GM12878 (cell line): ENCODE measurements around the gene HIVEP3. TPM values are rescaled to one million over a fixed set of nuclear protein-coding genes. Genes with fewer than 3 reads are reported as not detected.

ENCODE experiments used
- ATAC-seq: fragments of 200-7000 bp; cut with Tn5 transposase; 3 replicates; pipeline ENCODE4 v1.9.1; 2020; ENCODE audit warnings: mild to moderate bottlenecking, moderate library complexity
- BruUV-seq: library from RNA; stranded (reverse); fragments of 400-500 nt; replicated peaks from 2 replicates; lab custom pipeline; 2021; lab: Mats Ljungman, UMichigan
- CTCF ChIA-PET: fragments of 300-600 bp; sonication (Branson Sonifier 250); formaldehyde crosslinking; extraction: SDS; loops from one replicate; lab custom pipeline; 2021; ENCODE audit warnings: inconsistent platforms; lab: Yijun Ruan, JAX
- POLR2A ChIA-PET: fragments of 350-600 bp; formaldehyde crosslinking; extraction: SDS; loops from one replicate; lab custom pipeline; 2021; ENCODE audit warnings: inconsistent platforms; lab: Charles Lee
- RAD21 ChIA-PET: fragments of 300-600 bp; sonication (Branson Sonifier 250); formaldehyde crosslinking; loops from one replicate; lab custom pipeline; 2023; ENCODE audit warnings: antibody characterized with exemption; ENCODE audit not compliant: unreplicated experiment; lab: Charles Lee
- SMC1A ChIA-PET: fragments of 300-600 bp; sonication (Branson Sonifier 250); formaldehyde crosslinking; loops from one replicate; lab custom pipeline; 2023; ENCODE audit not compliant: unreplicated experiment, uncharacterized antibody; lab: Charles Lee
- DNase-seq: peaks from one replicate; pipeline ENCODE4 v3.0.0-alpha.2; 2011; ENCODE audit warnings: low read depth, low spot score
- FAIRE-seq: peaks from 3 replicates; lab custom pipeline; 2011; peaks lifted over from hg19 to GRCh38; lab: Jason Lieb, UNC
- H2AFZ ChIP-seq: 2 replicates; pipeline ENCODE4 v1.6.0; 2011; ENCODE audit warnings: low read depth, low read length, control low read depth; ENCODE audit not compliant: control insufficient read depth
- H3K27ac ChIP-seq: 2 replicates; pipeline ENCODE4 v1.5.1; 2011; ENCODE audit warnings: control low read depth; ENCODE audit not compliant: control insufficient read depth, insufficient read depth
- H3K27me3 ChIP-seq, 2 experiments: replicated peaks in 1 of 2; 2 replicates each; pipeline versions ENCODE4 v1.6.0 to v1.6.1; 2011; ENCODE audit warnings: low read length in 1 of 2; ENCODE audit not compliant: control insufficient read depth in 2 of 2, insufficient read depth in 2 of 2
- H3K36me3 ChIP-seq, 2 experiments: 2 replicates each; pipeline ENCODE4 v1.5.1; 2011; ENCODE audit warnings: low read length in 1 of 2; ENCODE audit not compliant: control insufficient read depth in 2 of 2, insufficient read depth in 2 of 2
- H3K4me1 ChIP-seq: 2 replicates; pipeline ENCODE4 v1.6.1; 2011; ENCODE audit warnings: mild to moderate bottlenecking, low read length, moderate library complexity, mixed read lengths; ENCODE audit not compliant: control insufficient read depth, insufficient read depth
- H3K4me2 ChIP-seq: 2 replicates; pipeline ENCODE4 v1.6.0; 2011; ENCODE audit warnings: control low read depth; ENCODE audit not compliant: control insufficient read depth, insufficient read depth
- H3K4me3 ChIP-seq: fragments of 200-600 bp; sonication (generic); 2 replicates; pipeline ENCODE4 v1.5.1; 2016
- H3K79me2 ChIP-seq: 2 replicates; pipeline ENCODE4 v1.6.0; 2011; ENCODE audit warnings: low read length; ENCODE audit not compliant: control insufficient read depth, insufficient read depth
- H3K9ac ChIP-seq: 2 replicates; pipeline ENCODE4 v1.8.0; 2011; ENCODE audit warnings: low read length, control low read depth, mixed read lengths; ENCODE audit not compliant: control insufficient read depth, insufficient read depth
- H3K9me3 ChIP-seq: replicated peaks from 3 replicates; pipeline ENCODE4 v1.5.1; 2011; ENCODE audit warnings: mild to moderate bottlenecking, low read length; ENCODE audit not compliant: control insufficient read depth, insufficient read depth
- H4K20me1 ChIP-seq: 2 replicates; pipeline ENCODE4 v1.6.0; 2011; ENCODE audit not compliant: control insufficient read depth, insufficient read depth
- E4F1 ChIP-seq: fragments of 450-650 bp; IDR thresholded peaks from 2 replicates; pipeline ENCODE4 v1.6.1; 2018; ENCODE audit warnings: borderline replicate concordance, mild to moderate bottlenecking; ENCODE audit not compliant: partially characterized antibody
- IRF4 ChIP-seq: IDR thresholded peaks from 2 replicates; pipeline ENCODE4 v1.6.1; 2011; ENCODE audit warnings: low read depth, low read length
- JUND ChIP-seq: IDR thresholded peaks from 2 replicates; pipeline ENCODE4 v1.6.1; 2012; ENCODE audit warnings: low read depth, mild to moderate bottlenecking, low read length, improper control_type of control experiment, moderate library complexity
- NBN ChIP-seq: fragments of 450-650 bp; IDR thresholded peaks from 2 replicates; pipeline ENCODE4 v1.6.1; 2016
- NFYB ChIP-seq: IDR thresholded peaks from 2 replicates; pipeline ENCODE4 v1.6.1; 2011; ENCODE audit warnings: low read depth, mild to moderate bottlenecking, low read length, improper control_type of control experiment, moderate library complexity; ENCODE audit not compliant: insufficient read depth
- RBBP5 ChIP-seq: fragments of 200-600 bp; sonication (generic); conservative IDR thresholded peaks from 2 replicates; pipeline ENCODE4 v1.6.1; 2016
- SIX5 ChIP-seq: IDR thresholded peaks from 2 replicates; pipeline ENCODE4 v1.6.1; 2011; ENCODE audit warnings: mild to moderate bottlenecking, low read depth, low read length, moderate library complexity; ENCODE audit not compliant: severe bottlenecking
- YBX1 ChIP-seq: fragments of 450-650 bp; IDR thresholded peaks from 2 replicates; pipeline ENCODE4 v1.6.1; 2016; ENCODE audit warnings: antibody characterized with exemption
- ZNF622 ChIP-seq: fragments of 450-650 bp; IDR thresholded peaks from 2 replicates; pipeline ENCODE4 v1.6.1; 2017; ENCODE audit warnings: mild to moderate bottlenecking, inconsistent platforms
- WGBS: methylation state at CpG from one replicate; pipeline ENCODE4 v1.1.6; 2016; ENCODE audit warnings: low lambda C conversion rate; ENCODE audit not compliant: insufficient replicate concordance, insufficient coverage; ENCODE audit errors: missing lambda C conversion rate; 5-methylcytosine and 5-hydroxymethylcytosine counted together
- in situ Hi-C: fragments of 300-500 bp; cut with MboI; formaldehyde crosslinking; loops from 9 replicates; pipeline ENCODE4 v1.14.3; 2018; ENCODE audit warnings: mixed read lengths
- intact Hi-C: fragments of 100-400 bp; cut with micrococcal nuclease; formaldehyde crosslinking; loops from one replicate; pipeline ENCODE4 v1.14.2; 2022; ENCODE audit not compliant: unreplicated experiment
- polyA plus RNA-seq, 11 experiments: library from polyadenylated mRNA; depleted of rRNA in 4 of 11; unstranded in 6 of 11; stranded (reverse) in 5 of 11; fragments of >200 nt; fragmentation: Nextera tagmentation in 4 of 11; fragmentation: Illumina TruSeq in 1 of 11; extraction: Ambion mirVana in 4 of 11; extraction: Trizol in 1 of 11; gene quantifications; 1 replicate in 1 of 11; 2 replicates in 10 of 11; pipeline versions ENCODE4 v1.2.1 to v1.2.3, GENCODE V29; 2011 to 2016; ENCODE audit warnings: inconsistent platforms in 2 of 11, missing spikeins in 2 of 11, low read depth in 1 of 11
- total RNA-seq, 4 experiments: library from RNA; depleted of rRNA in 3 of 4; stranded (reverse); fragments of >200 nt in 3 of 4; fragmentation: Illumina TruSeq in 1 of 4; extraction: Trizol in 1 of 4; gene quantifications; 2 replicates each; pipeline versions ENCODE4 v1.2.1 to v1.2.3, GENCODE V29; 2013 to 2021
- TF ChIP-seq, protein P1 (sequence below): fragments of 450-650 bp; IDR thresholded peaks from 2 replicates; pipeline ENCODE4 v1.6.1; 2018; ENCODE audit warnings: mild to moderate bottlenecking, low read depth, moderate library complexity; ENCODE audit not compliant: partially characterized antibody
- TF ChIP-seq, protein P2 (sequence below): fragments of 450-650 bp; IDR thresholded peaks from 2 replicates; pipeline ENCODE4 v1.6.1; 2017; ENCODE audit warnings: low read depth, mild to moderate bottlenecking, moderate library complexity
- TF ChIP-seq, protein P3 (sequence below): fragments of 450-650 bp; IDR thresholded peaks from 2 replicates; pipeline ENCODE4 v1.6.1; 2017; ENCODE audit warnings: antibody characterized with exemption, mild to moderate bottlenecking, moderate library complexity

The HIVEP3 gene
- total and polyA plus RNA-seq, 10 of the 15 experiments (the other 5 are each of a cell fraction or from before 2014, with no cell fraction given), result 1.8 to 13.6 (median 3.8) TPM

DNA sequence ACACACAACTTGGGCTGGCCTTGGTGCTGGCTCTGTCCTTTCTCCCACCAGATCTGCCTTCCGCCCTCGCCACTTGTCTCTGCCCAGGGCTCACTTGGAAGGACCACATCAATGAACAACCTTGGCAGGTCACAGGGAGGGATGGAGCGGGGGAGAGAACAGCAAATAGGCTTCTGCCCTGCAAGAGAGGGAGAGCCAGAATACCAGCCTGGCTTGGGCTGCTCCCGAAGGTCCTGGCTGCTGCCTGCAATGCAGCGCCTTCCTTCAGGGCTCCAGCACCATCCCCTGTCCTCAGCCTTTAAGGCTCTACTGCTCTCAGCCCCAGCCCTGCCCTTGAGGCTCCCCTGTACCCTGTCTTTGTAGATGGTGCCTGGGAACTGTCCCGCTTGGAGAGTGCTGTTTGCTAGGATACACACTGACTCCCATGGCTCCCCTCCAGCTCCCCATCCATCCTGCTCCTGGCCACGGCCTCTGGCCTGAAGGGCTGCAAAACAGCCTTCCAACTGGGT is 43.8 kb downstream of the HIVEP3 start:
- BruUV-seq, result no TSS peak
- no peaks in the 10 kb centered on the region for H3K79me2 ChIP-seq
- peaks cover 3% of the 10 kb centered on the region; the same call in 1 of the 2 replicates for H3K4me1 ChIP-seq
- H3K9me3 ChIP-seq, result no peaks in the 10 kb centered on the region; the same call in 2 of the 3 replicates
- ChIA-PET CTCF (interaction anchor here (1.3 to 2.0 kb wide), 3 partner anchors 9 to 299 kb away, joined by 3 to 4 read pairs (median 4); no protein-coding TSS in a partner anchor), SMC1A (interaction anchor here (1.1 kb wide), 1 partner anchor 17 kb away, joined by 5 read pairs; no protein-coding TSS in a partner anchor), POLR2A (no interaction called here), RAD21 (interaction anchor here (1.5 kb wide), 1 partner anchor 18 kb away, joined by 5 read pairs; no protein-coding TSS in a partner anchor)
- H3K27me3 ChIP-seq, result no peaks in the 10 kb centered on the region
- H3K9ac ChIP-seq, result no peak overlapping the region
- FAIRE-seq, result no peak
- peak; percentile 16; the same call in 2 of the 3 replicates for ATAC-seq
- H2AFZ ChIP-seq, result no peak overlapping the region
- H3K27ac ChIP-seq, result no peak overlapping the region
- H3K4me2 ChIP-seq, result no peak overlapping the region
- H3K4me3 ChIP-seq, result no peak overlapping the region
- intact Hi-C loops, result no loop called here
- in situ Hi-C loops, result no loop called here
- H4K20me1 ChIP-seq, result no peaks in the 10 kb centered on the region
- no peak for DNase-seq
- 61% methylated on average over 7 of the region's 7 CpGs for WGBS
- no peaks in the 10 kb centered on the region; a peak in 1 of 4 replicates for H3K36me3 ChIP-seq
- TF ChIP-seq ZNF622 (no peak), E4F1 (no peak), YBX1 (no peak), JUND (no peak), NBN (no peak), RBBP5 (no peak), NFYB (no peak), SIX5 (no peak), IRF4 (no peak)
- TF ChIP-seq, protein P1, sequence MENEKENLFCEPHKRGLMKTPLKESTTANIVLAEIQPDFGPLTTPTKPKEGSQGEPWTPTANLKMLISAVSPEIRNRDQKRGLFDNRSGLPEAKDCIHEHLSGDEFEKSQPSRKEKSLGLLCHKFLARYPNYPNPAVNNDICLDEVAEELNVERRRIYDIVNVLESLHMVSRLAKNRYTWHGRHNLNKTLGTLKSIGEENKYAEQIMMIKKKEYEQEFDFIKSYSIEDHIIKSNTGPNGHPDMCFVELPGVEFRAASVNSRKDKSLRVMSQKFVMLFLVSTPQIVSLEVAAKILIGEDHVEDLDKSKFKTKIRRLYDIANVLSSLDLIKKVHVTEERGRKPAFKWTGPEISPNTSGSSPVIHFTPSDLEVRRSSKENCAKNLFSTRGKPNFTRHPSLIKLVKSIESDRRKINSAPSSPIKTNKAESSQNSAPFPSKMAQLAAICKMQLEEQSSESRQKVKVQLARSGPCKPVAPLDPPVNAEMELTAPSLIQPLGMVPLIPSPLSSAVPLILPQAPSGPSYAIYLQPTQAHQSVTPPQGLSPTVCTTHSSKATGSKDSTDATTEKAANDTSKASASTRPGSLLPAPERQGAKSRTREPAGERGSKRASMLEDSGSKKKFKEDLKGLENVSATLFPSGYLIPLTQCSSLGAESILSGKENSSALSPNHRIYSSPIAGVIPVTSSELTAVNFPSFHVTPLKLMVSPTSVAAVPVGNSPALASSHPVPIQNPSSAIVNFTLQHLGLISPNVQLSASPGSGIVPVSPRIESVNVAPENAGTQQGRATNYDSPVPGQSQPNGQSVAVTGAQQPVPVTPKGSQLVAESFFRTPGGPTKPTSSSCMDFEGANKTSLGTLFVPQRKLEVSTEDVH, result no peak
- TF ChIP-seq, protein P2, sequence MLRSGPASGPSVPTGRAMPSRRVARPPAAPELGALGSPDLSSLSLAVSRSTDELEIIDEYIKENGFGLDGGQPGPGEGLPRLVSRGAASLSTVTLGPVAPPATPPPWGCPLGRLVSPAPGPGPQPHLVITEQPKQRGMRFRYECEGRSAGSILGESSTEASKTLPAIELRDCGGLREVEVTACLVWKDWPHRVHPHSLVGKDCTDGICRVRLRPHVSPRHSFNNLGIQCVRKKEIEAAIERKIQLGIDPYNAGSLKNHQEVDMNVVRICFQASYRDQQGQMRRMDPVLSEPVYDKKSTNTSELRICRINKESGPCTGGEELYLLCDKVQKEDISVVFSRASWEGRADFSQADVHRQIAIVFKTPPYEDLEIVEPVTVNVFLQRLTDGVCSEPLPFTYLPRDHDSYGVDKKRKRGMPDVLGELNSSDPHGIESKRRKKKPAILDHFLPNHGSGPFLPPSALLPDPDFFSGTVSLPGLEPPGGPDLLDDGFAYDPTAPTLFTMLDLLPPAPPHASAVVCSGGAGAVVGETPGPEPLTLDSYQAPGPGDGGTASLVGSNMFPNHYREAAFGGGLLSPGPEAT, result no peak
- TF ChIP-seq, protein P3, sequence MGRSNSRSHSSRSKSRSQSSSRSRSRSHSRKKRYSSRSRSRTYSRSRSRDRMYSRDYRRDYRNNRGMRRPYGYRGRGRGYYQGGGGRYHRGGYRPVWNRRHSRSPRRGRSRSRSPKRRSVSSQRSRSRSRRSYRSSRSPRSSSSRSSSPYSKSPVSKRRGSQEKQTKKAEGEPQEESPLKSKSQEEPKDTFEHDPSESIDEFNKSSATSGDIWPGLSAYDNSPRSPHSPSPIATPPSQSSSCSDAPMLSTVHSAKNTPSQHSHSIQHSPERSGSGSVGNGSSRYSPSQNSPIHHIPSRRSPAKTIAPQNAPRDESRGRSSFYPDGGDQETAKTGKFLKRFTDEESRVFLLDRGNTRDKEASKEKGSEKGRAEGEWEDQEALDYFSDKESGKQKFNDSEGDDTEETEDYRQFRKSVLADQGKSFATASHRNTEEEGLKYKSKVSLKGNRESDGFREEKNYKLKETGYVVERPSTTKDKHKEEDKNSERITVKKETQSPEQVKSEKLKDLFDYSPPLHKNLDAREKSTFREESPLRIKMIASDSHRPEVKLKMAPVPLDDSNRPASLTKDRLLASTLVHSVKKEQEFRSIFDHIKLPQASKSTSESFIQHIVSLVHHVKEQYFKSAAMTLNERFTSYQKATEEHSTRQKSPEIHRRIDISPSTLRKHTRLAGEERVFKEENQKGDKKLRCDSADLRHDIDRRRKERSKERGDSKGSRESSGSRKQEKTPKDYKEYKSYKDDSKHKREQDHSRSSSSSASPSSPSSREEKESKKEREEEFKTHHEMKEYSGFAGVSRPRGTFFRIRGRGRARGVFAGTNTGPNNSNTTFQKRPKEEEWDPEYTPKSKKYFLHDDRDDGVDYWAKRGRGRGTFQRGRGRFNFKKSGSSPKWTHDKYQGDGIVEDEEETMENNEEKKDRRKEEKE, result no peak
